LHCN-M2 (cell line): ENCODE data around the gene DACH1. TPM values are rescaled to one million over a fixed set of nuclear protein-coding genes. Genes with fewer than 3 reads are reported as not detected.

ENCODE experiments used
- DNase-seq: peaks from one replicate; pipeline ENCODE4 v3.0.0-alpha.2; 2012; ENCODE audit warnings: low read depth
- total RNA-seq: library from RNA; depleted of rRNA; stranded (reverse); fragments of >200 nt; gene quantifications from 2 replicates; pipeline ENCODE4 v1.2.3, GENCODE V29; 2014

DACH1 gene
- total RNA-seq, 1 experiment from 2014 or later = not detected

- no peak for DNase-seq
Measured at GRCh38 chr13:71493189-71493588, 373.8 kb downstream of the DACH1 start.

GRCh38 chr13:71492346-71492871 lies 374.6 kb downstream of the DACH1 start:
- no peak for DNase-seq

- DNase-seq = no peak
Measured at GRCh38 chr13:71491010-71491409, 376.0 kb downstream of the DACH1 start.

GRCh38 chr13:71489041-71489440 lies 378.0 kb downstream of the DACH1 start:
- DNase-seq = no peak

GRCh38 chr13:71488201-71488600 lies 378.8 kb downstream of the DACH1 start:
- DNase-seq = no peak

- DNase-seq = no peak
Measured at GRCh38 chr13:71485913-71486312, 381.1 kb downstream of the DACH1 start.

- DNase-seq = no peak
Measured at GRCh38 chr13:71483733-71484132, 383.3 kb downstream of the DACH1 start.

- no peak for DNase-seq
Measured at GRCh38 chr13:71481501-71481900, 385.5 kb downstream of the DACH1 start.

- DNase-seq = no peak
Measured at GRCh38 chr13:71481046-71481445, 386.0 kb downstream of the DACH1 start.

GRCh38 chr13:71477735-71478134 lies 389.3 kb downstream of the DACH1 start:
- DNase-seq = no peak

- no peak for DNase-seq
Measured at GRCh38 chr13:71474936-71475335, 392.1 kb downstream of the DACH1 start.

- no peak for DNase-seq
Measured at GRCh38 chr13:71469626-71470025, 397.4 kb downstream of the DACH1 start.

- DNase-seq = no peak
Measured at GRCh38 chr13:71464686-71465085, 402.3 kb downstream of the DACH1 start.

- DNase-seq = no peak
Measured at GRCh38 chr13:71461892-71462291, 405.1 kb downstream of the DACH1 start.

GRCh38 chr13:71460211-71460610 lies 406.8 kb downstream of the DACH1 start:
- DNase-seq = no peak

- no peak for DNase-seq
Measured at GRCh38 chr13:71459708-71460107, 407.3 kb downstream of the DACH1 start.

- no peak for DNase-seq
Measured at GRCh38 chr13:71457645-71458044, 409.4 kb downstream of the DACH1 start.

GRCh38 chr13:71456136-71456535 lies 410.9 kb downstream of the DACH1 start:
- DNase-seq = no peak

- DNase-seq = no peak
Measured at GRCh38 chr13:71454509-71454908, 412.5 kb downstream of the DACH1 start.

GRCh38 chr13:71448080-71448630 lies 418.8 kb downstream of the DACH1 start:
- DNase-seq = no peak

- DNase-seq = no peak
Measured at GRCh38 chr13:71437704-71438103, 429.3 kb downstream of the DACH1 start.

GRCh38 chr13:71430681-71431080 lies 436.3 kb downstream of the DACH1 start:
- no peak for DNase-seq

- no peak for DNase-seq
Measured at GRCh38 chr13:71417205-71417604, 449.8 kb downstream of the DACH1 start.

GRCh38 chr13:71412231-71412630 lies 454.8 kb downstream of the DACH1 start:
- DNase-seq = no peak
